HCT116 (cell line): Measurements from ENCODE around the gene FAM229A. TPM values are rescaled to one million over a fixed set of nuclear protein-coding genes. Genes with fewer than 3 reads are reported as not detected.
"Not testable (repeated sequence)": the region's sequence is repeated elsewhere in the genome, so short reads cannot be mapped to it uniquely, and the experiment has no call there.

Experiments used
- ATAC-seq: fragments of 200-7000 bp; cut with Tn5 transposase; 2 replicates; pipeline ENCODE4 v1.9.1; 2020; ENCODE audit warnings: mild to moderate bottlenecking, moderate library complexity
- BruUV-seq: library from RNA; stranded (reverse); fragments of 400-500 nt; replicated peaks from 2 replicates; lab custom pipeline; 2021; lab: Mats Ljungman, UMichigan
- CTCF ChIA-PET: fragments of 300-600 bp; sonication (Branson Sonifier 250); formaldehyde crosslinking; loops from one replicate; lab custom pipeline; 2021; ENCODE audit warnings: antibody characterized with exemption; lab: Charles Lee
- POLR2A ChIA-PET: fragments of 300-600, 350-600 bp; sonication (Branson Sonifier 250); formaldehyde crosslinking; loops from one replicate; lab custom pipeline; 2021; ENCODE audit warnings: antibody characterized with exemption; lab: Charles Lee
- RAD21 ChIA-PET, 2 experiments: fragments of 300-600 bp; sonication (Branson Sonifier 250); formaldehyde crosslinking; loops; one replicate each; lab custom pipeline; 2023; ENCODE audit warnings: low total read pairs in 2 of 2; ENCODE audit not compliant: uncharacterized antibody in 2 of 2, unreplicated experiment in 2 of 2, low non-redundant PET in 1 of 2; lab: Charles Lee
- DNase-seq: peaks from one replicate; pipeline ENCODE4 v3.0.0-alpha.2; 2010; ENCODE audit warnings: low read depth, low spot score
- H2AFZ ChIP-seq: fragments of 200-600 bp; shearing (Covaris generic), sonication (generic); 2 replicates; pipeline ENCODE4 v1.6.1; 2017; ENCODE audit warnings: low read depth, mixed run types, mixed read lengths, antibody characterized with exemption, low read length; ENCODE audit not compliant: poor library complexity, severe bottlenecking
- H3K27ac ChIP-seq: 2 replicates; pipeline ENCODE4 v1.5.1; 2012; ENCODE audit warnings: low read depth, low read length
- H3K27me3 ChIP-seq: fragments of 200-600 bp; sonication (generic); 2 replicates; pipeline ENCODE4 v1.6.1; 2016; ENCODE audit warnings: mixed run types, low read length, mixed read lengths; ENCODE audit not compliant: insufficient read depth
- H3K36me3 ChIP-seq, 2 experiments: fragments of 200-500 bp in 1 of 2; fragments of 200-600 bp in 1 of 2; sonication (Bioruptor generic) in 1 of 2; sonication (generic) in 1 of 2; 2 replicates each; pipeline versions ENCODE4 v1.5.1 to v1.6.1; 2014 to 2016; ENCODE audit warnings: low read length in 2 of 2, inconsistent platforms in 1 of 2, mixed read lengths in 1 of 2, mixed run types in 1 of 2; ENCODE audit not compliant: insufficient read depth in 2 of 2, control insufficient read depth in 1 of 2
- H3K4me1 ChIP-seq, 2 experiments: fragments of 200-600 bp in 1 of 2; sonication (generic) in 1 of 2; 2 replicates each; pipeline versions ENCODE4 v1.5.1 to v1.6.1; 2012 to 2017; ENCODE audit warnings: low read length in 2 of 2, inconsistent platforms in 1 of 2, mild to moderate bottlenecking in 1 of 2, mixed read lengths in 1 of 2, mixed run types in 1 of 2, moderate library complexity in 1 of 2; ENCODE audit not compliant: insufficient read depth in 2 of 2, control insufficient read depth in 1 of 2
- H3K4me2 ChIP-seq: fragments of 200-600 bp; sonication (generic); 2 replicates; pipeline ENCODE4 v1.6.1; 2017; ENCODE audit warnings: mixed run types, low read length, mixed read lengths
- H3K4me3 ChIP-seq, 2 experiments: fragments of 200-600 bp in 1 of 2; sonication (generic) in 1 of 2; replicated peaks in 1 of 2; 2 replicates each; pipeline ENCODE4 v1.5.1; 2011 to 2016; ENCODE audit warnings: low read length in 2 of 2, control low read depth in 1 of 2, low read depth in 1 of 2, mild to moderate bottlenecking in 1 of 2, mixed read lengths in 1 of 2, mixed run types in 1 of 2
- H3K79me2 ChIP-seq: fragments of 200-600 bp; sonication (generic); 2 replicates; pipeline ENCODE4 v1.6.1; 2017; ENCODE audit warnings: mild to moderate bottlenecking, mixed run types, low read length, moderate library complexity, mixed read lengths; ENCODE audit not compliant: insufficient read depth
- H3K9ac ChIP-seq: fragments of 200-600 bp; sonication (generic); 2 replicates; pipeline ENCODE4 v1.6.1; 2016; ENCODE audit warnings: low read length, mixed read lengths
- H3K9me2 ChIP-seq: fragments of 200-600 bp; sonication (generic), shearing (Covaris generic); 2 replicates; pipeline ENCODE4 v1.6.1; 2017; ENCODE audit warnings: mixed run types, mild to moderate bottlenecking, moderate library complexity; ENCODE audit not compliant: insufficient read depth
- H3K9me3 ChIP-seq, 2 experiments: fragments of 200-500 bp in 1 of 2; fragments of 200-600 bp in 1 of 2; sonication (Bioruptor generic) in 1 of 2; sonication (generic) in 1 of 2; 2 replicates each; pipeline ENCODE4 v1.6.1; 2014 to 2017; ENCODE audit warnings: low read length in 2 of 2, mixed read lengths in 2 of 2, inconsistent platforms in 1 of 2, low read depth in 1 of 2, mild to moderate bottlenecking in 1 of 2, mixed run types in 1 of 2, moderate library complexity in 1 of 2; ENCODE audit not compliant: control insufficient read depth in 1 of 2, insufficient read depth in 1 of 2
- H4K20me1 ChIP-seq: fragments of 200-600 bp; sonication (generic), shearing (Covaris generic); 2 replicates; pipeline ENCODE4 v1.6.1; 2017; ENCODE audit warnings: mixed run types, mild to moderate bottlenecking, moderate library complexity; ENCODE audit not compliant: insufficient read depth
- CTCF ChIP-seq, 3 experiments: fragments of 200-600 bp in 1 of 3; sonication (generic) in 1 of 3; IDR thresholded peaks in 2 of 3; conservative IDR thresholded peaks in 1 of 3; 2 replicates each; pipeline ENCODE4 v1.5.1; 2012 to 2017; ENCODE audit warnings: low read depth in 2 of 3, low read length in 2 of 3, antibody characterized with exemption in 1 of 3, borderline replicate concordance in 1 of 3, control low read depth in 1 of 3, mild to moderate bottlenecking in 1 of 3, mixed read lengths in 1 of 3, mixed run types in 1 of 3, moderate library complexity in 1 of 3; ENCODE audit not compliant: insufficient read depth in 1 of 3
- ELF1 ChIP-seq: IDR thresholded peaks from 2 replicates; pipeline ENCODE4 v1.6.1; 2012; ENCODE audit warnings: low read depth, borderline replicate concordance
- JUND ChIP-seq: IDR thresholded peaks from 2 replicates; pipeline ENCODE4 v1.6.1; 2012
- MAX ChIP-seq: IDR thresholded peaks from 2 replicates; pipeline ENCODE4 v1.6.1; 2012
- SIN3A ChIP-seq: IDR thresholded peaks from 2 replicates; pipeline ENCODE4 v1.6.1; 2012; ENCODE audit warnings: low read depth
- intact Hi-C: fragments of 100-400 bp; cut with micrococcal nuclease; formaldehyde crosslinking; loops from 2 replicates; pipeline ENCODE4 v1.10.0; 2022
- total RNA-seq: library from RNA; stranded (reverse); gene quantifications from one replicate; pipeline ENCODE4 v1.2.1, GENCODE V29; 2021; ENCODE audit not compliant: unreplicated experiment

Gene FAM229A
- total RNA-seq, 1 experiment from 2014 or later, result 16.1 TPM

- no peak for TF ChIP-seq CTCF (IDR thresholded peaks at IDR 0.05 in 2 of 3, conservative IDR thresholded peaks at IDR 0.05 in 1 of 3; ENCODE audit: borderline replicate concordance in 1 of 3, insufficient read depth in 1 of 3, low read depth in 2 of 3, low read length in 2 of 3)
- TF ChIP-seq MAX, result no peak
- TF ChIP-seq ELF1, result no peak
- TF ChIP-seq SIN3A, result no peak
- no peak for TF ChIP-seq JUND
- TF ChIP-seq, all 23 proteins: peak for 0
Measured at GRCh38 chr1:32356478-32356877, 5.8 kb downstream of the FAM229A start (continued).

- H4K20me1 ChIP-seq, BruUV-seq, H3K36me3 ChIP-seq, CTCF ChIA-PET, intact Hi-C loops, DNase-seq, ATAC-seq, H3K27ac ChIP-seq, RAD21 ChIA-PET, H3K4me2 ChIP-seq, H3K9me2 ChIP-seq, H3K9ac ChIP-seq, H2AFZ ChIP-seq, POLR2A ChIA-PET, H3K9me3 ChIP-seq, H3K27me3 ChIP-seq, H3K4me3 ChIP-seq, H3K79me2 ChIP-seq: not testable (repeated sequence)
- H3K4me1 ChIP-seq, result peaks cover 5 to 17% of the 10 kb centered on the region in 2 experiments; a peak in 3 of 4 replicates
Measured at GRCh38 chr1:32355778-32356177, 6.5 kb downstream of the FAM229A start.
